Stromal cell of bone marrow (primary cell): Measurements from ENCODE around the gene WNK3.

Source experiments
- DNase-seq: peaks from one replicate; pipeline ENCODE4 v3.0.0-alpha.2; 2012; ENCODE audit warnings: low read depth

The WNK3 gene

GRCh38 chrX:54166915-54167314, 190.9 kb downstream of the WNK3 start:
- DNase-seq = no peak

- DNase-seq = no peak
These were observed 200.3 kb downstream of the WNK3 start for GRCh38 chrX:54157561-54157960.
